Naive B cell (primary cell): ENCODE data around the gene VEPH1. TPM values are rescaled to one million over a fixed set of nuclear protein-coding genes. Genes with fewer than 3 reads are reported as not detected.

Source experiments
- ATAC-seq, 2 donors: fragments of 150-1000 bp; cut with Tn5 transposase; 2 replicates each; pipeline ENCODE4 v1.10.0; 2021; ENCODE audit warnings: low read depth in 2 of 2, mild to moderate bottlenecking in 2 of 2, moderate library complexity in 2 of 2
- DNase-seq: peaks from one replicate; pipeline ENCODE4 v3.0.0; 2022
- H3K27ac Mint-ChIP-seq, 6 donors: one replicate each; pipeline ENCODE4 v1.8.0; 2020 to 2022; ENCODE audit warnings: mild to moderate bottlenecking in 6 of 6, mixed read lengths in 6 of 6, moderate library complexity in 5 of 6, inconsistent platforms in 2 of 6
- H3K27me3 Mint-ChIP-seq, 3 donors: one replicate each; pipeline ENCODE4 v1.8.0; 2021 to 2022; ENCODE audit warnings: mixed read lengths in 3 of 3, mild to moderate bottlenecking in 1 of 3
- H3K36me3 Mint-ChIP-seq, 2 donors: one replicate each; pipeline ENCODE4 v1.8.0; 2020 to 2022; ENCODE audit warnings: mixed read lengths in 2 of 2, inconsistent platforms in 1 of 2, mild to moderate bottlenecking in 1 of 2
- H3K4me1 Mint-ChIP-seq, 3 donors: one replicate each; pipeline ENCODE4 v1.8.0; 2020 to 2022; ENCODE audit warnings: mixed read lengths in 3 of 3, inconsistent platforms in 1 of 3, mild to moderate bottlenecking in 1 of 3, moderate library complexity in 1 of 3
- H3K4me3 Mint-ChIP-seq, 8 donors: one replicate each; pipeline ENCODE4 v1.8.0; 2020 to 2022; ENCODE audit warnings: mild to moderate bottlenecking in 8 of 8, mixed read lengths in 8 of 8, moderate library complexity in 8 of 8, inconsistent platforms in 2 of 8
- H3K9me3 Mint-ChIP-seq, 7 donors: one replicate each; pipeline ENCODE4 v1.8.0; 2020 to 2022; ENCODE audit warnings: mixed read lengths in 7 of 7, mild to moderate bottlenecking in 5 of 7, inconsistent platforms in 2 of 7, moderate library complexity in 1 of 7
- polyA plus RNA-seq, 6 donors: library from polyadenylated mRNA; unstranded; fragments of 300-500 nt; fragmentation: Illumina TruSeq; gene quantifications; one replicate each; pipeline ENCODE4 v1.2.3, GENCODE V29; 2021; ENCODE audit warnings: low read depth in 6 of 6

VEPH1 gene
- polyA plus RNA-seq, 6 donors from 2014 or later: 0.20 to 1.6 TPM; not detected in 4

DNA sequence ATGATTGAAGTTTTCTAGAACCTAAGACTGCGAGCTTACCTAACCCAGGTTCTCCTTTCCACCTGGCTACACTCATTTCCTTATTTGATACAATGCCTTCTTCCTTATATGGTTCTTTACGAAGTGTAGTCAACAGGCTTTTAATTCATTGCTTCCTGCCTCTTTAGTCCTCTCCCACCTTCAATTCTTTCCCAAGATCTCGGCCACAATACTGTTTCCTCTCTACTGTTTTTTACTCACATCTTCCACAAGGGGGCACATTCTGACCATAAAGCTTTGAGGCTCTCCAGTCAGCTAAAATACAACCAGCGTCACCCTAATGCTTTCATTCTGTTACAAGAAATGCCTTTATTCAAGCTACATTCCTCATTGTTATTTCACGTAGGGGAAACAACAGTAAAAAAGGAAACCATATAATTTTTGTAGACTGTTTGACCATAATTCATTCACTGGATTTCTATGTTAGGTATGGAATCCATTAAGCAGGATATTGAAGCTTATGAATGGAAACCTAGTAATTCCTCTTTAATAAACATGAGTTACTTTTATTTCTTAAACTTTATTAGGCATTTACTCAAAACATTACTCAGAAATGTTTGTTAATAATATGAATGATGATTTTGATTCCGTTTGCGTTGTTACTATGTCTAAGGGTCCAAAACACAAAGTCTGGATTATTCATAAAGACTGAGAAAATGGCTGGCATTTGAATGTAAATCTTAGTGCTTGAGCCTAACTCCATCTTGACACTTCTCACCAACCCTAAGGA, 29.5 kb upstream of the VEPH1 start:
- no peak for ATAC-seq
- no peaks in the 10 kb centered on the region for H3K4me1 Mint-ChIP-seq
- H3K4me3 Mint-ChIP-seq: no peak overlapping the region
- H3K27me3 Mint-ChIP-seq: no peaks in the 10 kb centered on the region
- H3K9me3 Mint-ChIP-seq: peaks cover 0 to 7% (median 0%) of the 10 kb centered on the region in 7 donors
- H3K36me3 Mint-ChIP-seq: no peaks in the 10 kb centered on the region
- H3K27ac Mint-ChIP-seq: no peak overlapping the region
- DNase-seq: peak; percentile 0

DNA sequence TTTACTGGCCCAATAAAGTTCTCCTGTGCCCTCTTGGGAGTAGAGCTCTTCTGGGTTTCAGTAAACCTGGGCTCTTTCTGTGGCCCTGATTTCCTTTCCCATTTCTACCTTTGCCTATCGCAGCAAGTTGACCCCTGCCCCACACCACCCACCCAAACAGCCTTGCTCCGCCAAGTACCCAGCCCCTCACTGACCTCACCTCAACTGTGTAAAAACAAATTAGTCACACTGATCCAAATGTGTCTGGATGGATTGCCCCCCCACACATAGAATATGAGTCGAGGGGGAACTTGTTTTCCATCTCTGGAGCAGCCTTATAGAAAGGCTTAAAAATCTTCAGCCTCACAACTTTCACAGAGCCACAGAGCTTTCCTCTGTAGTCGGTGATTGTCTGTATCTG, 28.6 kb upstream of the VEPH1 start:
- ATAC-seq (no peak), DNase-seq (no peak)
- H3K4me1 Mint-ChIP-seq: no peaks in the 10 kb centered on the region
- peaks cover 0 to 7% (median 0%) of the 10 kb centered on the region in 7 donors for H3K9me3 Mint-ChIP-seq
- no peak overlapping the region for H3K27ac Mint-ChIP-seq
- no peaks in the 10 kb centered on the region for H3K36me3 Mint-ChIP-seq
- H3K4me3 Mint-ChIP-seq: no peak overlapping the region
- H3K27me3 Mint-ChIP-seq: peaks cover 0 to 3% (median 0%) of the 10 kb centered on the region in 3 donors

DNA sequence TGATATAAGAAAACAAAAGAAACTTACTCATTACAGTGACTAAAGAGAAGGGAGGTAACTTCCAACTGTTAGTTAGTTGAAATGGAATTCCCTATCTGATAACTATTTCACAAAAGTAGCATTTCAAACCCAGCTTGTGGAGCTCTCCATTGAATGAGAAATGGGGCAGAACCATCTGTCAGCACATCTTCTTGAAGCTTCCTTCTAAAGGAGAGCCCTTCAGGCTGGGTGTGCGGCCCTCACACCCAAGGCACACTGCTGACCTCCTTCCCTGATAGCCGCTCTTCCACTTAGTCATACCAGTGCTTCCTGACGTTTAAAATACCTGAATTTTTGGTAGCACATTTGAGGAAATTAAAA, 28.1 kb upstream of the VEPH1 start:
- Mint-ChIP-seq H3K4me1 (no peaks in the 10 kb centered on the region), H3K27ac (no peak overlapping the region)

DNA sequence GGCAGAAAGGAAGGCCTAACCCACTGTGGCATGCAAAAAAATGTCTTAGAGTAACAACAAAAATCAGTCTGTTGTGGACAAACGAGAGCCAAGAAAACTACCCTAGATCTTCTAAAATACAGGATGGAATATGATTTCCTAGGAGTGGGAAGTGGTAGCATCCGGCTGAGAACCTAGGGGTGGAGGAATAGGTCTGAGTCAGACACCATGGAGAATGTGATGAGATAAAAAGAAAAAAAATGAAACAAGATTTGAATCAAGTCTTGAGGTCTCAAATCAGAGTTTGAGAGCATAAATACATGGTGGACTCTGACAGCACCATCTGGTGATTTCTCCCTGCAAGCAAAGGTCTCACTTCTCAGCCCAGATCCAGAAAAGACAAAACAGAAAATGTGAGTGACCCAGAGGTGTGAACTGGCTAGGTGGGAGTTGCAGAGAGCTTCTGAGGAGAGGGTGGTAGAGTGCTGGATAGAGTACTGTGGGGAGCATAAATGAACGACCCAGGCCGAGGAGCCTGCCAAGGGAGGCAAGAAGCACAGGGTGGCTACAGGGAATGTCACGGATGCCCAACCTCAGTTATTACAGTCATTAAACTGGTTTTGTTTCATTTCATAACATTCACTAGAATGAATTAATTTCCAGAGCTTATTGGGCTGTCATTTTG, 27.6 kb upstream of the VEPH1 start:
- H3K27me3 Mint-ChIP-seq: peaks cover 0 to 3% (median 0%) of the 10 kb centered on the region in 3 donors
- peaks cover 0 to under 1% (median 0%) of the 10 kb centered on the region in 7 donors for H3K9me3 Mint-ChIP-seq
- H3K27ac Mint-ChIP-seq: no peak overlapping the region
- no peak overlapping the region for H3K4me3 Mint-ChIP-seq
- H3K4me1 Mint-ChIP-seq: no peaks in the 10 kb centered on the region
- DNase-seq: no peak
- no peak for ATAC-seq
- H3K36me3 Mint-ChIP-seq: no peaks in the 10 kb centered on the region

More for the DNA sequence above, 28.1 kb upstream of the VEPH1 start:
- peaks cover 0 to 3% (median 0%) of the 10 kb centered on the region in 7 donors for H3K9me3 Mint-ChIP-seq
- ATAC-seq (no peak), DNase-seq (no peak)
- peaks cover 0 to 3% (median 0%) of the 10 kb centered on the region in 3 donors for H3K27me3 Mint-ChIP-seq
- H3K36me3 Mint-ChIP-seq: no peaks in the 10 kb centered on the region
- H3K4me3 Mint-ChIP-seq: no peak overlapping the region

DNA sequence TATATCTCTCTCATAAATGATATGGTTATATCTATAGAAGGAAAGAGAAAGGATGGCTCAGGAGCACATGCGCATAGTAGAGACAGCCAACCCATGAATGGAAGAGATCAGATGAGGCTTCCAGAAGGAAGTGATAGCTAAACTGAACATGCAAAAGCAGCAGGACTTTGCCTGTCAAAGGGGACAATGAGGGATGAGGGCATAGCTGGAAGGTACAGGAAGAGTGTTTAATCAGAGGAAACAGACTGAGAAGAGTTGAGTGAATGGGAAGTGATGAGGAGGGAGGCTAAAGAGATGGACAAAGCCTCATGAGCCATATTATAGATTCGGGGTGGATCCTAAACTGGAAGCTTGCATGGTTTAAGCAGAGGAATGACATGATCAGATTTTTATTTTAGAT, 26.5 kb upstream of the VEPH1 start:
- H3K4me3 Mint-ChIP-seq: no peak overlapping the region
- H3K36me3 Mint-ChIP-seq: no peaks in the 10 kb centered on the region
- ATAC-seq: no peak
- no peaks in the 10 kb centered on the region for H3K9me3 Mint-ChIP-seq
- no peaks in the 10 kb centered on the region for H3K4me1 Mint-ChIP-seq
- DNase-seq: no peak
- peaks cover 0 to 7% (median 3%) of the 10 kb centered on the region in 3 donors for H3K27me3 Mint-ChIP-seq
- H3K27ac Mint-ChIP-seq: peak overlapping the region in 1 of 6 donors; percentile 49

DNA sequence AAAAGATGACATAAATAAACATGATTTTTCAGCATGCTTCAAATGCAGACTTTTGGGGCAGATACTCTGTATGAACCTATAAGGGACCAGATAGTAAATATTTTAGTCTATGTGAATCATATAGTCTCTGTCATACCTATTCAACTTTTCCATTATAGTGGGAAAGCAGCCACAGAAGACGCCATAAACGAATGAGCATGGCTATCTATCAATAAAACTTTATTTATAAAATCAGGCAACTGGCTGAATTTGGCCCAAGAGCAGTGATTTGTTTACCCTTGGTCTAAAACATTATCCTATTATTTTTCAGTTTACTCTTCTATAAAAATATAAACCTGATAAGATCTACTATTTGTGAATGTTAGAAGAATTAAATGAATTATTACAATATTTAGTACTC, 25.9 kb upstream of the VEPH1 start:
- no peak overlapping the region for H3K27ac Mint-ChIP-seq
- no peak overlapping the region for H3K4me3 Mint-ChIP-seq

DNA sequence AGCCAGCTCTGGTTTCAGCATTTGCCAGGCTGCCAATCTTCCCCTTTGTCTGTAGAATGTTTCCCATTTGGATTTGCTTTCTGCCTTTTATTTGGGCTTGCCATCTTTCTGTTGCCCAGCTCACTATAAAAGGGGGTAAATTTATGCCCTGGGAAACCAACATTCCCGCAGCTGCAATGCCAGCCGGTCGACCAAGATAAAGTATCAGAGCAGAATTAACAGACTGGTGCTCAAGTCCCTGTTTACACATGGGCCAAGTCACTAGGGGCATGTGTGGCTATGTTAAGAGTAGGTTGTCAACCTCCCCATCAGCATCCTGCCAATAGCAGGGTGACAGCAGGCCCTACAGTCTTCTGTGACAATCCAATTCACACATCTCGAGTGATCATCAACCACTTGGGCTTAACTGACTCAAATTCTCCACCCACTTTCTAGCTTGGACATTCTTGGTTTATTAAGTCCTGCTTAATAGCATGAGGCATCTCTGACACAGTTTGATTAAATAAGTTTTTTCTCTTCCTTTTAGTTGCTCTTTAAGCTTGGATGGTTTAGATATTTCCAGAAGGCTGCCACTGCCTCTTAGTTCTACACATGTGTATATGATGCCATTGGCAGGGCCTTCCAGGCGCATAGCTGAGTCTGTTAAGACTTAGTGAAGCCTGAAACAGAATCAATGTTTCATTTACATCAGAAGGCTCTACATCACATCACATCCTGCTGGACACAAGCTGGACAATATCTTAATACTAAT, 24.1 kb upstream of the VEPH1 start:
- no peaks in the 10 kb centered on the region for H3K36me3 Mint-ChIP-seq
- peaks cover 0 to 9% (median 0%) of the 10 kb centered on the region in 7 donors for H3K9me3 Mint-ChIP-seq
- no peak overlapping the region for H3K27ac Mint-ChIP-seq
- no peak for ATAC-seq
- H3K4me1 Mint-ChIP-seq: no peaks in the 10 kb centered on the region
- DNase-seq: no peak
- H3K27me3 Mint-ChIP-seq: peaks cover 0 to 7% (median 3%) of the 10 kb centered on the region in 3 donors
- no peak overlapping the region for H3K4me3 Mint-ChIP-seq

More for the DNA sequence above, 25.9 kb upstream of the VEPH1 start:
- H3K4me1 Mint-ChIP-seq: no peaks in the 10 kb centered on the region
- peaks cover 0 to 7% (median 3%) of the 10 kb centered on the region in 3 donors for H3K27me3 Mint-ChIP-seq
- H3K9me3 Mint-ChIP-seq: peaks cover 0 to 5% (median 0%) of the 10 kb centered on the region in 7 donors
- ATAC-seq (no peak), DNase-seq (no peak)
- no peaks in the 10 kb centered on the region for H3K36me3 Mint-ChIP-seq

DNA sequence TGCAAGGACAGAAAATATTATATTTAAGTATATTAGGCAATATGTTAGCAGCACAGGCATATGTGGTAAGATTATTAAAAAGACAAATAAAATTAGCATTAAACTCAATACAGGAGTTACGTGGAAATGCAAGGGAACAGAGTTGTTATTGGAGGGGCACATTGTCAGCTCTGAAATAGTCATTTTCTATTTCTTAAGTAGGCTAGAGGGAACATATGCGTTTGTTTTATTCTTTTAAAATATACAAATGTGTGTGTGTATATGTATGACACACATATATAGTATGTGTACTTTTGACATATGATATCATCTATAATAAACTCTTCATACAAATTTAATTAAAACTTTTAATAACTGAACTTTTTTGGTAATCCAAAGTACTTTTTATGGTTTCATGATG, 22.8 kb upstream of the VEPH1 start:
- no peaks in the 10 kb centered on the region for H3K4me1 Mint-ChIP-seq
- no peak overlapping the region for H3K4me3 Mint-ChIP-seq
- no peak for ATAC-seq

DNA sequence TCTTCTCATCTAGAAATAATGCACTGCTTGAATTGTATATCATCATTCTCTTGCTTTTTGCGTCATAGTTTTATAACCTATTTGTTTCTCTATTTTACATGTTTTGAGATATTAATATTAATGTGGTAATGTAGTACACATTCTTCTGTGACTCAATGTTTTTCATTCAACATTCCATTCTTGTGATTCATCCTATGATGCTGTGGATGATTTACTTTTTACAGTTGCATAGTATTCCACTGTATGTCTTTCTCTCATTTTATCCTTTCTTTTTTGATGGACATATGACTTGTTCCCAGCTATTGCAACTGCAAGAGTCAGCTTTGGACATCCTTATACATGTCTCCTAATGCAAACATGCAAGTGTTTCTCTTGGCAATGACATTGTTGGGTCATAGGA, 20.6 kb upstream of the VEPH1 start:
- H3K36me3 Mint-ChIP-seq: no peaks in the 10 kb centered on the region
- no peak overlapping the region for H3K27ac Mint-ChIP-seq
- DNase-seq (no peak), ATAC-seq (no peak)
- peaks cover 0 to 22% (median 5%) of the 10 kb centered on the region in 7 donors for H3K9me3 Mint-ChIP-seq
- H3K4me3 Mint-ChIP-seq: no peak overlapping the region
- no peaks in the 10 kb centered on the region for H3K4me1 Mint-ChIP-seq
- peaks cover 0 to 7% (median 3%) of the 10 kb centered on the region in 3 donors for H3K27me3 Mint-ChIP-seq

More for the DNA sequence above, 22.8 kb upstream of the VEPH1 start:
- H3K36me3 Mint-ChIP-seq: no peaks in the 10 kb centered on the region
- peaks cover 0 to 7% (median 3%) of the 10 kb centered on the region in 3 donors for H3K27me3 Mint-ChIP-seq
- no peak for DNase-seq
- H3K27ac Mint-ChIP-seq: no peak overlapping the region
- peaks cover 0 to 9% (median 0%) of the 10 kb centered on the region in 7 donors for H3K9me3 Mint-ChIP-seq

DNA sequence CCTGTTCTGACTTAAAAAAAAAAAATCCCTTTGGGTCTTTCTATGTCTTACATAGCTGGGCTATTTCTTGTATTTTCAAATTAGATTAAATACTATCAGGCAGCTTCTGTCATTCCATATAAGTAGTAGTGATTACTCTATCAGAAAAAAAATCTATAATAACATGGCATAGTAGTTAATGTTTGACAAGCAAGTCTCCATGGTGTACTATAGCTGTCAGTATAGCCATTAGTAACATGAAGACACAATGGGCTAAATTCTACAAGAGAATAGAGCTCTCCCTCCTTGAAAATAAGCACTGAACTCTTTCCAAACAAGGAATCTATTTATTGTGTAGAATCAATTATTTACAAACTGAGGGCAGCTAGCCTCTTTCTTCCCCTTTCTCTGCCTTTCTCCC, 19.4 kb upstream of the VEPH1 start:
- H3K4me3 Mint-ChIP-seq: no peak overlapping the region
- H3K27me3 Mint-ChIP-seq: peaks cover 0 to 7% (median 3%) of the 10 kb centered on the region in 3 donors
- H3K27ac Mint-ChIP-seq: no peak overlapping the region
- no peaks in the 10 kb centered on the region for H3K4me1 Mint-ChIP-seq
- peaks cover 0 to 25% (median 5%) of the 10 kb centered on the region in 7 donors for H3K9me3 Mint-ChIP-seq
- H3K36me3 Mint-ChIP-seq: no peaks in the 10 kb centered on the region
- ATAC-seq (no peak), DNase-seq (no peak)

DNA sequence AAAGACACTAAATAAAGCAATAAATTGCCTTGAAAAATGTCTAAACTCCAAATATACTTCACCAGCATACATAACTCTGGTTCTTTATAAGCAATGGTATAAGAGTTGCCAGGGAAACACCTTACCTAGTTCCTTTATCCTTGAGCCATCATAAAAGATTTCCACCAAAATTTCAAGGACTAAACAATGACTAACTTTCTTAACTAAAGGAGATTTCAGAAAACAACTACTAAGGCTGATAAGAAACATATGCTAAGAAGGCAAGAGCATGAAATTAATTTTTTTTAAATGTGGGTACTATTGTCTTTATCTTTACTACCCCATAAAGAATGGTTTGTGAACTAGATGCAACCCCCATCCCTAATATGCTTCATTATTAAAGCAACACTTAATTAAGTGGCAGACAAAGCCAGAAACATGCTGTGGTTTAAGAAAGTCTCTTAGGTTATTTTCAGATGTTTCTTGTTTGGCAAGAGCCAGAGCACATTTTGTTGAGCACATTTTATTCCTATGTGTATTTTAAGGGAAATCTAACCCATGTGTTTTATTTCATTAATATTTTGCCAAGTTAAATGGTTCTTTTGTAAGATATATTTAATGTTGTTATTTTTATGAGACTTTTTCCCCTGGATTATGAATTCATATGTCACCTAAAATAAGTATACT, 17.4 kb upstream of the VEPH1 start:
- no peak overlapping the region for H3K4me3 Mint-ChIP-seq
- H3K36me3 Mint-ChIP-seq: no peaks in the 10 kb centered on the region
- peaks cover 0 to 25% (median 5%) of the 10 kb centered on the region in 7 donors for H3K9me3 Mint-ChIP-seq
- no peaks in the 10 kb centered on the region for H3K4me1 Mint-ChIP-seq
- no peak overlapping the region for H3K27ac Mint-ChIP-seq
- no peak for ATAC-seq
- no peak for DNase-seq
- peaks cover 0 to 7% (median 0%) of the 10 kb centered on the region in 3 donors for H3K27me3 Mint-ChIP-seq

DNA sequence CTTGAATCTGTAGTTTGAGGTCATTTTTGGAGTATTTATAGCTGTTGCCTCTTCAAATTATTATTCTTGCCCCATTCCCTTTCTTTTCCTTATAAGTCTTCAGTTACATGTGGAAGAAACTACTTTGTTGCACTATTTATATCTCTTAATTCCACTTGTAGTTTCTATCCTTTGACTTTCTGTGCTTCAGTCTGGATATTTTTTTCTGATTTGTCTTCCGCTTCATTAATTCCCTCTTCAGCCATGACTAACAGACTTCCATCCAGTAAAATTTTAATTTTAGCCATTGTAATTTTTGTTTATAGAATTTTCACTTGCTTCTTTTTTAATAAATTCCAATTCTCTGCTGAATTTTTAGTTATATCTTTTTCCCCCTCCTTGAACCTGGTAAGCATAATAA, 15.7 kb upstream of the VEPH1 start:
- DNase-seq (no peak), ATAC-seq (no peak)
- Mint-ChIP-seq H3K4me1 (no peaks in the 10 kb centered on the region), H3K4me3 (no peak overlapping the region), H3K27ac (no peak overlapping the region), H3K9me3 (peaks cover 0 to 18% (median 2%) of the 10 kb centered on the region in 7 donors), H3K36me3 (no peaks in the 10 kb centered on the region), H3K27me3 (no peaks in the 10 kb centered on the region)

DNA sequence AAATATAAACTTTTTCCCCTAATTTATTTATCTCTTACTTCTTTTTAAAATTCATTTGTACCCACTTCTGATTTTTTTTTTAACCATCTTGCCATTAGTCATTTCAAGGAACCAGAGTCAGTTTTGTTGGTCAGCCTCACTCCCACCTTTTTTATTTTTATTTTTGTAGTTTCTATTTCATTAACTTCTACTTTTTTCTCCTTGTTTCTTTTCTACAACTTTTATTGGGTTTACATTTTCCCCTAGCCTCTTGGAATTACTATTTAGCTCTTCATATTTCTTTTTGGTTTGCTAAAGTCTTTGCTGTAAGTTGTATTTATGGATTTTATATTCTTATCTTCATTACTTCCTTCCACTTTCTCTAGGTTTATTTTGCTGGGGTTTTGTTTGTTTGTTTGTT, 13.7 kb upstream of the VEPH1 start:
- H3K36me3 Mint-ChIP-seq: no peaks in the 10 kb centered on the region
- H3K4me1 Mint-ChIP-seq: no peaks in the 10 kb centered on the region
- DNase-seq (no peak), ATAC-seq (no peak)
- H3K9me3 Mint-ChIP-seq: peaks cover 0 to 15% (median 2%) of the 10 kb centered on the region in 7 donors
- no peak overlapping the region for H3K27ac Mint-ChIP-seq
- H3K27me3 Mint-ChIP-seq: no peaks in the 10 kb centered on the region
- H3K4me3 Mint-ChIP-seq: no peak overlapping the region
